A673 (cell line): Measurements from ENCODE around the gene DDX31. TPM values are rescaled to one million over a fixed set of nuclear protein-coding genes. Genes with fewer than 3 reads are reported as not detected.
A peak's percentile ranks its signal among the peaks of the same experiment; 100 is the strongest.

ENCODE experiments used
- BruUV-seq: library from RNA; stranded (reverse); fragments of 400-500 nt; replicated peaks from 2 replicates; lab custom pipeline; 2021; lab: Mats Ljungman, UMichigan
- CTCF ChIA-PET: fragments of 300-600 bp; sonication (Branson Sonifier 250); formaldehyde crosslinking; loops from one replicate; lab custom pipeline; 2022; ENCODE audit warnings: antibody characterized with exemption; lab: Charles Lee
- POLR2A ChIA-PET: fragments of 300-600 bp; sonication (Branson Sonifier 250); formaldehyde crosslinking; loops from one replicate; lab custom pipeline; 2022; ENCODE audit warnings: antibody characterized with exemption; ENCODE audit not compliant: low non-redundant PET; lab: Charles Lee
- DNase-seq: peaks from one replicate; pipeline ENCODE4 v3.0.0-alpha.2; 2015; ENCODE audit warnings: low spot score
- H3K27ac ChIP-seq: fragments of 200-600 bp; sonication (generic); 2 replicates; pipeline ENCODE4 v1.5.1; 2016; ENCODE audit warnings: mixed run types, low read depth, mild to moderate bottlenecking, mixed read lengths, antibody characterized with exemption, low read length; ENCODE audit not compliant: poor library complexity, severe bottlenecking
- H3K27me3 ChIP-seq: fragments of 200-600 bp; sonication (generic); replicated peaks from 2 replicates; pipeline ENCODE4 v1.6.1; 2017; ENCODE audit warnings: mixed run types, low read depth, mild to moderate bottlenecking, mixed read lengths, antibody characterized with exemption, low read length; ENCODE audit not compliant: insufficient read depth, poor library complexity
- H3K36me3 ChIP-seq: fragments of 200-600 bp; sonication (generic); 2 replicates; pipeline ENCODE4 v1.6.1; 2016; ENCODE audit warnings: mixed run types, mild to moderate bottlenecking, mixed read lengths, antibody characterized with exemption, low read length; ENCODE audit not compliant: insufficient read depth, poor library complexity, severe bottlenecking
- H3K4me1 ChIP-seq: fragments of 200-600 bp; sonication (generic); 2 replicates; pipeline ENCODE4 v1.6.1; 2017; ENCODE audit warnings: mixed run types, mild to moderate bottlenecking, mixed read lengths, antibody characterized with exemption, low read length; ENCODE audit not compliant: insufficient read depth, poor library complexity, severe bottlenecking
- H3K4me3 ChIP-seq: fragments of 200-600 bp; sonication (generic); 2 replicates; pipeline ENCODE4 v1.5.1; 2016; ENCODE audit warnings: low read depth, mixed run types, mild to moderate bottlenecking, mixed read lengths, low read length; ENCODE audit not compliant: poor library complexity, severe bottlenecking
- H3K9me3 ChIP-seq: fragments of 200-600 bp; sonication (generic); 2 replicates; pipeline ENCODE4 v1.6.1; 2016; ENCODE audit warnings: mixed run types, low read depth, mild to moderate bottlenecking, mixed read lengths, antibody characterized with exemption, low read length; ENCODE audit not compliant: poor library complexity, severe bottlenecking
- EZH2 ChIP-seq: fragments of 200-600 bp; sonication (generic); IDR thresholded peaks from 2 replicates; pipeline ENCODE4 v1.6.1; 2017; ENCODE audit warnings: borderline replicate concordance, low read depth, mild to moderate bottlenecking, mixed read lengths, antibody characterized with exemption, low read length; ENCODE audit not compliant: poor library complexity, severe bottlenecking
- intact Hi-C: fragments of 100-400 bp; cut with micrococcal nuclease; formaldehyde crosslinking; loops from one replicate; pipeline ENCODE4 v1.10.0; 2022; ENCODE audit not compliant: unreplicated experiment
- total RNA-seq: library from RNA; stranded (reverse); gene quantifications from 2 replicates; pipeline ENCODE4 v1.2.3, GENCODE V29; 2021
- TF ChIP-seq, protein P1 (sequence below): fragments of 300-800, 200-600 bp; sonication (generic); conservative IDR thresholded peaks from 2 replicates; pipeline ENCODE4 v1.5.1; 2017; ENCODE audit warnings: low read depth, mild to moderate bottlenecking, antibody characterized with exemption, low read length, moderate library complexity, mixed read lengths

The DDX31 gene
- total RNA-seq, 1 experiment from 2014 or later: 34.2 TPM

DNA sequence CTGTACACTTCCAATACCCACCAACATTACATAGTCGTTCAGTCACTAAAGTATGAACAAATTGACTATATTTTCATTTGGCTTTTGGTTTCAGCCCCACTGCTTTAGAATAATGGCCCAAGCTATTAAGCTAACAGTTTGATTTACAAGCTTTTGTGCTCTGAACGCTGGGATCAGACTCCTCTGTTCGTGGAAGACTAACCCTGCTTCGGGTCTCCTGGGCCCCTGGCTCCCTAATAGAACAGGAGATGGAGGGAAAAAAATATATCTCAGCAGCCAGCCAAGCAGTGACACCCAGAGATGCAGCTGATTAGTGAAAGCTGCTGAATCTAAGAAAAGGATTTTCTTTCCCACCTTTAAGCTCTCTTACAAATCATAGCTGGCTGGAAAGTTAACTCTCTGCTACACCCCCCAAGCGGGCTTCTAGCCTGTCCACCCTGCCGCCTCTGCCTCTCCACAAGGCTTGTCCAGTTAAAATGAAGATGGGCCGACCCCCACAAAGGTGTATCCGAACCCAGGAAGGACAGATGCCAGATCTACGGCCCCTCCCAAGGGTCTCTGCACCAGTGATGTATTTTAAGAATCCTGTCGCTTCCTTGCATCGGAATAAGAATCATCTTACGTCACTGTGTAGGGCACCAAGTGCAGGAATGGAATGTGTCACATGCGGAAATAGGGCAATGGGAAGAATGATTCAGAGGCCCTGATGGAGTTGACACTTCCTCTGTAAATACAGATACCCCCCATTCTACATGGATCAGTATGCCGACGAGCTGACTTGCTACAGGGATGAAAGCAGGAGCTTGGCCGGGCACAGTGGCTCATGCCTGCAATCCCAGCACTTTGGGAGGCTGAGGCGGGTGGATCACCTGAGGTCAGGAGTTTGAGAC is 120.8 kb downstream of the DDX31 start:
- DNase-seq: peak; percentile 26
- H3K4me1 ChIP-seq: peaks cover 12% of the 10 kb centered on the region

DNA sequence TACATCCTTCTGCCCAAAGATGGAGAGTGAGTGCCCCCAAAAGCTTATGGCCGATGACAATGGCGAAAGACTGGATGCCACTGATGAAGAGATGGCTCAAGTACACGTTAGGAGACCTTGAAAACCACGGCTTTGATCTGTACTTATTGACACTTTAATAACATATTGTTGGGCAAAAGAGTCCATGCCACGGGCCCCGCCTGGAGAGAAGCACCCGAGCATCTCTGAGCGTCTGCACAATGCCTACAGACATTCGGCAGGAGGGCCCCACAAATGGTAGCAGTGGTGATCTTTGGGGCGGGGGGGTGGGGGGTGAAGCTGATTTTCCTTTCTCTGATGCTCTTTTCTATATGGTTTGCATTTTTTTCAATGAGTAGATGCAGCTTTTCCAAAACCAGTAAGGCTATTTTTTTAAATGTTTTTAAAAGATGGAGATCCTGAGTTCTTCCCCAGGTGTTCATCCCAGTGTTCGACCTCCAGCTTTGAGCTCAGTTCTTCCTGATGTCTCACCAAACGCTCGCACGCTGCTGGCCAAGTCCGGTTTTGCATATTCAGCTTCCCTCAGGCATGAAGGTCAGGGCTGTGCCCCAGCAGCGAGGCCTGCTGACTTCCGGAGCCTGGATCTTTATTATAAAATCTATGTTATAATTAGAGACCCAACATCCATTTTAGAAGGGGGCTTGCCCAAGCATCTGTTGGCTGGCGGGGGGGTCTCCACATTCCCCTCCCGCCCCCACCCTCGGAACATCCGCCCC is 121.6 kb downstream of the DDX31 start:
- no TSS peak for BruUV-seq
- no peak overlapping the region for H3K4me3 ChIP-seq
- no peaks in the 10 kb centered on the region for H3K27me3 ChIP-seq
- H3K9me3 ChIP-seq: no peaks in the 10 kb centered on the region
- no peak for DNase-seq
- no peaks in the 10 kb centered on the region for H3K36me3 ChIP-seq
- ChIA-PET CTCF (interaction anchor here (0.5 kb wide), 1 partner anchor 92 kb away, joined by 3 read pairs; no protein-coding TSS in a partner anchor), POLR2A (no interaction called here)
- intact Hi-C loops: no loop called here
- H3K4me1 ChIP-seq: peaks cover 12% of the 10 kb centered on the region
- TF ChIP-seq, protein P1, sequence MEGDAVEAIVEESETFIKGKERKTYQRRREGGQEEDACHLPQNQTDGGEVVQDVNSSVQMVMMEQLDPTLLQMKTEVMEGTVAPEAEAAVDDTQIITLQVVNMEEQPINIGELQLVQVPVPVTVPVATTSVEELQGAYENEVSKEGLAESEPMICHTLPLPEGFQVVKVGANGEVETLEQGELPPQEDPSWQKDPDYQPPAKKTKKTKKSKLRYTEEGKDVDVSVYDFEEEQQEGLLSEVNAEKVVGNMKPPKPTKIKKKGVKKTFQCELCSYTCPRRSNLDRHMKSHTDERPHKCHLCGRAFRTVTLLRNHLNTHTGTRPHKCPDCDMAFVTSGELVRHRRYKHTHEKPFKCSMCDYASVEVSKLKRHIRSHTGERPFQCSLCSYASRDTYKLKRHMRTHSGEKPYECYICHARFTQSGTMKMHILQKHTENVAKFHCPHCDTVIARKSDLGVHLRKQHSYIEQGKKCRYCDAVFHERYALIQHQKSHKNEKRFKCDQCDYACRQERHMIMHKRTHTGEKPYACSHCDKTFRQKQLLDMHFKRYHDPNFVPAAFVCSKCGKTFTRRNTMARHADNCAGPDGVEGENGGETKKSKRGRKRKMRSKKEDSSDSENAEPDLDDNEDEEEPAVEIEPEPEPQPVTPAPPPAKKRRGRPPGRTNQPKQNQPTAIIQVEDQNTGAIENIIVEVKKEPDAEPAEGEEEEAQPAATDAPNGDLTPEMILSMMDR: no peak
- TF ChIP-seq EZH2: no peak
- no peak overlapping the region for H3K27ac ChIP-seq

More for the DNA sequence above, 120.8 kb downstream of the DDX31 start:
- peaks cover 3% of the 10 kb centered on the region for H3K27me3 ChIP-seq
- TF ChIP-seq, protein P1: no peak
- TF ChIP-seq EZH2: no peak
- no peaks in the 10 kb centered on the region for H3K36me3 ChIP-seq
- POLR2A ChIA-PET: no interaction called here
- CTCF ChIA-PET: interaction anchor here (0.5 kb wide), 1 partner anchor 93 kb away, joined by 3 read pairs; no protein-coding TSS in a partner anchor
- intact Hi-C loops: no loop called here
- no peak overlapping the region for H3K27ac ChIP-seq
- no peak overlapping the region for H3K4me3 ChIP-seq
- no TSS peak for BruUV-seq
- no peaks in the 10 kb centered on the region for H3K9me3 ChIP-seq

DNA sequence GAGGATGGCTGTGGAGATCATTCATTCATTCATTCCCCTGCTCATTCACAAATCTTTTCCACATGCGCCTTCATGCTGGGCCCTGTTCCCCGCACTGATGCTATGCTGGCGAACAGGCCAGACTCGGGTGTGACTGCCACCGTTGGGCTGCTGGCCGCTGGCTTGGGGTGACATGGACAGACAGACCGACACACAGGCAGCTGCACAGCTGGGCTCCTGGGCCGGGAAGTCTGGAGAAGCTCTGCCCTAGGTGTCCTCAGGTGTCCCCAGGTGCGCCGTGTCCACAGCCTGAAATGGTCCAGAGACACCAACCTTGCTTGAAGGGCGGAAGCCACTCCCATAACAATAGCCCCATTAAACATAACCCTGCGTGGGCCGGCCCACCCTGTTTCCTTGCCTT is 122.3 kb downstream of the DDX31 start:
- H3K36me3 ChIP-seq: no peaks in the 10 kb centered on the region
- H3K27ac ChIP-seq: no peak overlapping the region
- ChIA-PET POLR2A (no interaction called here), CTCF (no interaction called here)
- no peak for DNase-seq
- no peak for TF ChIP-seq EZH2
- TF ChIP-seq, protein P1: no peak
- no peak overlapping the region for H3K4me3 ChIP-seq
- H3K9me3 ChIP-seq: no peaks in the 10 kb centered on the region
- intact Hi-C loops: no loop called here
- peaks cover 12% of the 10 kb centered on the region for H3K4me1 ChIP-seq
- no TSS peak for BruUV-seq
- H3K27me3 ChIP-seq: no peaks in the 10 kb centered on the region
